Natural killer cell (primary cell): ENCODE results near the gene ZCCHC8. TPM values are rescaled to one million over a fixed set of nuclear protein-coding genes. Genes with fewer than 3 reads are reported as not detected.
A peak's percentile ranks its signal among the peaks of the same experiment; 100 is the strongest.
"Not testable (repeated sequence)": the region's sequence is repeated elsewhere in the genome, so short reads cannot be mapped to it uniquely, and the experiment has no call there.

Source experiments
- ATAC-seq, 3 donors: fragments of 150-1000 bp in 2 of 3; fragments of 200-7000 bp in 1 of 3; cut with Tn5 transposase; 1 replicate in 1 of 3; 2 replicates in 2 of 3; pipeline ENCODE4 v1.10.0; 2021; ENCODE audit warnings: mild to moderate bottlenecking in 2 of 3, moderate library complexity in 2 of 3
- DNase-seq, 2 donors: peaks; one replicate each; pipeline versions ENCODE4 v3.0.0 to v3.0.0-alpha.2; 2013 to 2021; ENCODE audit warnings: mixed read lengths in 1 of 2
- H3K27ac ChIP-seq: one replicate; pipeline ENCODE4 v1.5.1; 2013; ENCODE audit warnings: mild to moderate bottlenecking, low read length
- H3K27me3 ChIP-seq: one replicate; pipeline ENCODE4 v1.6.1; 2013; ENCODE audit warnings: low read length; ENCODE audit not compliant: control insufficient read depth, insufficient read depth
- H3K36me3 ChIP-seq: one replicate; pipeline ENCODE4 v1.6.1; 2013; ENCODE audit warnings: low read length; ENCODE audit not compliant: control insufficient read depth, insufficient read depth
- H3K4me1 ChIP-seq: one replicate; pipeline ENCODE4 v1.6.1; 2013; ENCODE audit warnings: low read length; ENCODE audit not compliant: control insufficient read depth, insufficient read depth
- H3K4me3 ChIP-seq: one replicate; pipeline ENCODE4 v1.5.1; 2013; ENCODE audit warnings: low read length
- H3K9me3 ChIP-seq: one replicate; pipeline ENCODE4 v1.6.1; 2013; ENCODE audit warnings: low read length; ENCODE audit not compliant: control insufficient read depth, insufficient read depth
- H3K27ac Mint-ChIP-seq, 2 donors: one replicate each; pipeline ENCODE4 v1.8.0; 2022; ENCODE audit warnings: mild to moderate bottlenecking in 2 of 2, mixed read lengths in 2 of 2, moderate library complexity in 1 of 2
- H3K27me3 Mint-ChIP-seq, 2 donors: one replicate each; pipeline ENCODE4 v1.8.0; 2022; ENCODE audit warnings: low read depth in 2 of 2, mixed read lengths in 2 of 2
- H3K36me3 Mint-ChIP-seq: one replicate; pipeline ENCODE4 v1.8.0; 2022; ENCODE audit warnings: mixed read lengths
- H3K4me1 Mint-ChIP-seq, 2 donors: one replicate each; pipeline ENCODE4 v1.8.0; 2022; ENCODE audit warnings: mixed read lengths in 2 of 2
- H3K4me3 Mint-ChIP-seq: one replicate; pipeline ENCODE4 v1.8.0; 2022; ENCODE audit warnings: mild to moderate bottlenecking, moderate library complexity, mixed read lengths
- H3K9me3 Mint-ChIP-seq, 2 donors: one replicate each; pipeline ENCODE4 v1.8.0; 2022; ENCODE audit warnings: mixed read lengths in 2 of 2
- CTCF ChIP-seq: fragments of 200-600 bp; IDR thresholded peaks from one replicate; pipeline ENCODE4 v1.8.0; 2022; ENCODE audit warnings: antibody characterized with exemption
- WGBS: methylation state at CpG from one replicate; pipeline ENCODE4 v1.1.7; 2013; ENCODE audit warnings: missing lambda C conversion rate; ENCODE audit not compliant: insufficient coverage; 5-methylcytosine and 5-hydroxymethylcytosine counted together
- intact Hi-C: fragments of 100-400 bp; cut with micrococcal nuclease; formaldehyde crosslinking; loops from one replicate; pipeline ENCODE4 v1.14.2; 2022
- total RNA-seq, 4 donors: library from RNA; stranded (reverse); fragments of 120-200 nt in 1 of 4; gene quantifications; one replicate each; pipeline versions ENCODE4 v1.2.3 to v1.2.4, GENCODE V29; 2013 to 2022

The ZCCHC8 gene
- total RNA-seq, 3 donors from 2014 or later (not counting 1 experiment from before 2014, with no cell fraction given), result 57.7 to 71.6 (median 66.6) TPM

- H3K27ac Mint-ChIP-seq, result no peak overlapping the region
- Histone ChIP-seq H3K9me3 (no peaks in the 10 kb centered on the region), H3K27me3 (no peaks in the 10 kb centered on the region), H3K4me1 (no peaks in the 10 kb centered on the region), H3K27ac (no peak overlapping the region), H3K36me3 (peaks cover 62% of the 10 kb centered on the region), H3K4me3 (no peak overlapping the region)
- no peaks in the 10 kb centered on the region for H3K27me3 Mint-ChIP-seq
- DNase-seq (no peak), ATAC-seq (no peak)
- no peaks in the 10 kb centered on the region for H3K9me3 Mint-ChIP-seq
- WGBS, result 93% methylated on average over 2 of the region's 2 CpGs
- H3K4me1 Mint-ChIP-seq, result peaks cover 7 to 21% of the 10 kb centered on the region in 2 donors
- TF ChIP-seq CTCF, result no peak
- H3K36me3 Mint-ChIP-seq, result peaks cover 23% of the 10 kb centered on the region
- no peak overlapping the region for H3K4me3 Mint-ChIP-seq
- intact Hi-C loops, result no loop called here
These were observed 8.7 kb downstream of the ZCCHC8 start for GRCh38 chr12:122491991-122492390.

- peaks cover 67% of the 10 kb centered on the region for H3K36me3 ChIP-seq
- intact Hi-C loops, result no loop called here
- no peak overlapping the region for H3K27ac ChIP-seq
- Mint-ChIP-seq H3K9me3 (no peaks in the 10 kb centered on the region), H3K27me3 (no peaks in the 10 kb centered on the region), H3K4me1 (peaks cover 7 to 10% of the 10 kb centered on the region in 2 donors), H3K27ac (no peak overlapping the region), H3K4me3 (no peak overlapping the region), H3K36me3 (peaks cover 30% of the 10 kb centered on the region)
- no peak for TF ChIP-seq CTCF
- H3K4me1 ChIP-seq, result no peaks in the 10 kb centered on the region
- 100% methylated on average over 2 of the region's 2 CpGs for WGBS
- ATAC-seq (no peak), DNase-seq (no peak)
- no peaks in the 10 kb centered on the region for H3K27me3 ChIP-seq
- H3K4me3 ChIP-seq, result no peak overlapping the region
- no peaks in the 10 kb centered on the region for H3K9me3 ChIP-seq
These were observed 11.7 kb downstream of the ZCCHC8 start for GRCh38 chr12:122489038-122489437.

- H3K4me1 ChIP-seq, H3K4me3 Mint-ChIP-seq, H3K27ac Mint-ChIP-seq, H3K4me3 ChIP-seq, H3K9me3 Mint-ChIP-seq, ATAC-seq, H3K27me3 Mint-ChIP-seq, H3K27ac ChIP-seq, DNase-seq, H3K9me3 ChIP-seq, intact Hi-C loops, H3K27me3 ChIP-seq: not testable (repeated sequence)
- H3K36me3 Mint-ChIP-seq, result peaks cover 30% of the 10 kb centered on the region
- H3K36me3 ChIP-seq, result peaks cover 74% of the 10 kb centered on the region
- 96% methylated on average over 3 of the region's 3 CpGs for WGBS
- peaks cover 7 to 10% of the 10 kb centered on the region in 2 donors for H3K4me1 Mint-ChIP-seq
These were observed 12.9 kb downstream of the ZCCHC8 start for GRCh38 chr12:122487807-122488206.

GRCh38 chr12:122486805-122487426 lies 13.8 kb downstream of the ZCCHC8 start:
- no peaks in the 10 kb centered on the region for H3K27me3 ChIP-seq
- H3K27ac ChIP-seq, result no peak overlapping the region
- peaks cover 72% of the 10 kb centered on the region for H3K36me3 ChIP-seq
- Mint-ChIP-seq H3K27me3 (no peaks in the 10 kb centered on the region), H3K27ac (peak overlapping the region in 1 of 2 donors; percentile 41), H3K36me3 (peaks cover 30% of the 10 kb centered on the region), H3K4me3 (no peak overlapping the region), H3K4me1 (peaks cover 7 to 10% of the 10 kb centered on the region in 2 donors), H3K9me3 (no peaks in the 10 kb centered on the region)
- TF ChIP-seq CTCF, result no peak
- ATAC-seq (no peak), DNase-seq (no peak)
- intact Hi-C loops, result no loop called here
- no peaks in the 10 kb centered on the region for H3K9me3 ChIP-seq
- no peak overlapping the region for H3K4me3 ChIP-seq
- 95% methylated on average over 7 of the region's 7 CpGs for WGBS
- no peaks in the 10 kb centered on the region for H3K4me1 ChIP-seq

GRCh38 chr12:122486360-122486759 lies 14.4 kb downstream of the ZCCHC8 start:
- H3K27ac ChIP-seq, H3K9me3 ChIP-seq, ATAC-seq, H3K27me3 Mint-ChIP-seq, intact Hi-C loops, DNase-seq, H3K27ac Mint-ChIP-seq, H3K4me1 ChIP-seq, H3K4me3 Mint-ChIP-seq, H3K27me3 ChIP-seq, H3K4me3 ChIP-seq, H3K9me3 Mint-ChIP-seq: not testable (repeated sequence)
- 97% methylated on average over 6 of the region's 6 CpGs for WGBS
- peaks cover 72% of the 10 kb centered on the region for H3K36me3 ChIP-seq
- H3K4me1 Mint-ChIP-seq, result peaks cover 7 to 10% of the 10 kb centered on the region in 2 donors
- H3K36me3 Mint-ChIP-seq, result peaks cover 30% of the 10 kb centered on the region

- H3K9me3 ChIP-seq, intact Hi-C loops, H3K9me3 Mint-ChIP-seq, H3K27ac ChIP-seq, H3K4me3 ChIP-seq, H3K27me3 ChIP-seq, H3K27ac Mint-ChIP-seq, H3K4me1 ChIP-seq, DNase-seq, ATAC-seq, H3K27me3 Mint-ChIP-seq, H3K4me3 Mint-ChIP-seq: not testable (repeated sequence)
- WGBS, result 90% methylated on average over 1 of the region's 1 CpG
- H3K36me3 ChIP-seq, result peaks cover 74% of the 10 kb centered on the region
- H3K36me3 Mint-ChIP-seq, result peaks cover 16% of the 10 kb centered on the region
- H3K4me1 Mint-ChIP-seq, result peaks cover 6 to 10% of the 10 kb centered on the region in 2 donors
These were observed 16.3 kb downstream of the ZCCHC8 start for GRCh38 chr12:122484385-122484784.
